WTC11 (cell line): ENCODE data around the gene SLC9A7. TPM values are rescaled to one million over a fixed set of nuclear protein-coding genes. Genes with fewer than 3 reads are reported as not detected.

Source experiments
- ATAC-seq: fragments of 200-7000 bp; cut with Tn5 transposase; 2 replicates; pipeline ENCODE4 v1.10.0; 2021; ENCODE audit warnings: mild to moderate bottlenecking, moderate library complexity
- CTCF ChIA-PET: fragments of 300-600 bp; sonication (Branson Sonifier 250); formaldehyde crosslinking; loops from one replicate; lab custom pipeline; 2021; ENCODE audit warnings: antibody characterized with exemption; lab: Charles Lee
- POLR2A ChIA-PET: fragments of 350-600 bp; sonication (Branson Sonifier 250); formaldehyde crosslinking; loops from one replicate; lab custom pipeline; 2021; ENCODE audit warnings: antibody characterized with exemption; lab: Charles Lee
- DNase-seq: peaks from one replicate; pipeline ENCODE4 v3.0.0; 2021; ENCODE audit warnings: low spot score
- H3K27ac Mint-ChIP-seq: 2 replicates; pipeline ENCODE4 v1.8.0; 2021; ENCODE audit warnings: mixed read lengths
- H3K27me3 Mint-ChIP-seq: 2 replicates; pipeline ENCODE4 v1.8.0; 2021; ENCODE audit warnings: low read depth, mild to moderate bottlenecking, moderate library complexity, mixed read lengths
- H3K36me3 Mint-ChIP-seq: 2 replicates; pipeline ENCODE4 v1.8.0; 2021; ENCODE audit warnings: mixed read lengths
- H3K4me1 Mint-ChIP-seq: 2 replicates; pipeline ENCODE4 v1.8.0; 2022; ENCODE audit warnings: mixed read lengths
- H3K4me3 Mint-ChIP-seq: 2 replicates; pipeline ENCODE4 v1.8.0; 2021; ENCODE audit warnings: mild to moderate bottlenecking, moderate library complexity, mixed read lengths
- H3K9me3 Mint-ChIP-seq: 2 replicates; pipeline ENCODE4 v1.8.0; 2021; ENCODE audit warnings: mixed read lengths
- TEAD4 ChIP-seq: sonication (generic); formaldehyde crosslinking; IDR thresholded peaks from 2 replicates; pipeline ENCODE4 v1.8.0; 2022; ENCODE audit warnings: mild to moderate bottlenecking, missing genetic modification reagents
- total RNA-seq: library from RNA; stranded (reverse); gene quantifications from 3 replicates; pipeline ENCODE4 v1.2.3, GENCODE V29; 2021
- TF ChIP-seq, protein P1 (sequence below): sonication (generic); formaldehyde crosslinking; IDR thresholded peaks from 2 replicates; pipeline ENCODE4 v1.8.0; 2022; ENCODE audit warnings: missing genetic modification reagents

The SLC9A7 gene
- total RNA-seq, 1 experiment from 2014 or later = 18.0 TPM

- peaks cover 7% of the 10 kb centered on the region for H3K9me3 Mint-ChIP-seq
Observed at GRCh38 chrX:46549914-46550313, 209.0 kb downstream of the SLC9A7 start.

More at GRCh38 chrX:46549914-46550313, 209.0 kb downstream of the SLC9A7 start:
- Mint-ChIP-seq H3K27me3 (no peaks in the 10 kb centered on the region), H3K4me3 (no peak overlapping the region), H3K27ac (peak overlapping the region; percentile 97), H3K4me1 (peaks cover 34% of the 10 kb centered on the region), H3K36me3 (peaks cover 27% of the 10 kb centered on the region)
- ChIA-PET CTCF (no interaction called here), POLR2A (no interaction called here)
- peak; percentile 12; the same call in 1 of the 2 replicates for ATAC-seq
- no peak for DNase-seq
- TF ChIP-seq, protein P1, sequence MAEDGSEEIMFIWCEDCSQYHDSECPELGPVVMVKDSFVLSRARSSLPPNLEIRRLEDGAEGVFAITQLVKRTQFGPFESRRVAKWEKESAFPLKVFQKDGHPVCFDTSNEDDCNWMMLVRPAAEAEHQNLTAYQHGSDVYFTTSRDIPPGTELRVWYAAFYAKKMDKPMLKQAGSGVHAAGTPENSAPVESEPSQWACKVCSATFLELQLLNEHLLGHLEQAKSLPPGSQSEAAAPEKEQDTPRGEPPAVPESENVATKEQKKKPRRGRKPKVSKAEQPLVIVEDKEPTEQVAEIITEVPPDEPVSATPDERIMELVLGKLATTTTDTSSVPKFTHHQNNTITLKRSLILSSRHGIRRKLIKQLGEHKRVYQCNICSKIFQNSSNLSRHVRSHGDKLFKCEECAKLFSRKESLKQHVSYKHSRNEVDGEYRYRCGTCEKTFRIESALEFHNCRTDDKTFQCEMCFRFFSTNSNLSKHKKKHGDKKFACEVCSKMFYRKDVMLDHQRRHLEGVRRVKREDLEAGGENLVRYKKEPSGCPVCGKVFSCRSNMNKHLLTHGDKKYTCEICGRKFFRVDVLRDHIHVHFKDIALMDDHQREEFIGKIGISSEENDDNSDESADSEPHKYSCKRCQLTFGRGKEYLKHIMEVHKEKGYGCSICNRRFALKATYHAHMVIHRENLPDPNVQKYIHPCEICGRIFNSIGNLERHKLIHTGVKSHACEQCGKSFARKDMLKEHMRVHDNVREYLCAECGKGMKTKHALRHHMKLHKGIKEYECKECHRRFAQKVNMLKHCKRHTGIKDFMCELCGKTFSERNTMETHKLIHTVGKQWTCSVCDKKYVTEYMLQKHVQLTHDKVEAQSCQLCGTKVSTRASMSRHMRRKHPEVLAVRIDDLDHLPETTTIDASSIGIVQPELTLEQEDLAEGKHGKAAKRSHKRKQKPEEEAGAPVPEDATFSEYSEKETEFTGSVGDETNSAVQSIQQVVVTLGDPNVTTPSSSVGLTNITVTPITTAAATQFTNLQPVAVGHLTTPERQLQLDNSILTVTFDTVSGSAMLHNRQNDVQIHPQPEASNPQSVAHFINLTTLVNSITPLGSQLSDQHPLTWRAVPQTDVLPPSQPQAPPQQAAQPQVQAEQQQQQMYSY (CRISPR knock-in tag) = peak; percentile 78
- no peak for TF ChIP-seq TEAD4 (CRISPR knock-in tag)

Other genes with a start within 250 kb of the SLC9A7 start
- gene ZNF674, start 213.7 kb downstream of the SLC9A7 start, total RNA-seq = 4.4 to 7.6 TPM (median 7.0 TPM) in 3 replicates
- gene CHST7, start 185.4 kb downstream of the SLC9A7 start, total RNA-seq = 17.0 to 19.6 TPM (median 18.5 TPM) in 3 replicates
- 6.2 to 6.9 TPM (median 6.4 TPM) in 3 replicates for gene RP2, start 77.9 kb upstream of the SLC9A7 start, total RNA-seq
- 14.6 to 19.2 TPM (median 16.8 TPM) in 3 replicates for gene JADE3, start 153.3 kb upstream of the SLC9A7 start, total RNA-seq